ENCODE measurements around the gene GLT1D1. TPM values are rescaled to one million over a fixed set of nuclear protein-coding genes. Genes with fewer than 3 reads are reported as not detected.
"Not testable (repeated sequence)": the region's sequence is repeated elsewhere in the genome, so short reads cannot be mapped to it uniquely, and the experiment has no call there.

The GLT1D1 gene
- total RNA-seq (2014; rRNA removed; shearing (Covaris generic)): not detected in 2 replicates

- no peak for DNase-seq (ENCODE audit: low spot score)
Observed at GRCh38 chr12:128852885-128853599, at the start of gene GLT1D1. Gene GLT1D1 (plus strand): TSS chr12:128853478. CDS start chr12:128853582, 104 bp downstream.

DNA sequence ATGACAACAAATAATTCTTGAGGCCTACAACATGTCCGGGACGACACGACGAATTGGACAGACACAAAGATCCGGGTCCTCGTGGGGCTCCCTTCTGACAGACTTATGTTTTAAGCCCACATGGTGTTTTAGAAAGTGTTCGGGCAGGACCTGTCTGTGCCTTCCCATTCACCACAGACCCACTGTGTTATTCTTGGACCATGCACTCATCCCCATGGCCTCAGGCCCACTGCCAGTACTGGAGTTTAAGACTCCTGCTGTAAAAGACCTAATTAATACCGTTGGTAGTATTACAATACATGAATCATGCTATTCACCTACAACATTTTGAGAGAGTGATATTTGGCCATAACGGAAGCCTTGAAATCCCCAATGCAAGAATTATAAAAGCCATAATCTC lies 49.5 kb upstream of the GLT1D1 start:
- no peak for DNase-seq (ENCODE audit: low spot score)

GRCh38 chr12:128804762-128805161 lies 48.5 kb upstream of the GLT1D1 start:
- no peak for DNase-seq (ENCODE audit: low spot score)

GRCh38 chr12:128805406-128805805 lies 47.9 kb upstream of the GLT1D1 start:
- not testable (repeated sequence) for DNase-seq (ENCODE audit: low spot score)

DNA sequence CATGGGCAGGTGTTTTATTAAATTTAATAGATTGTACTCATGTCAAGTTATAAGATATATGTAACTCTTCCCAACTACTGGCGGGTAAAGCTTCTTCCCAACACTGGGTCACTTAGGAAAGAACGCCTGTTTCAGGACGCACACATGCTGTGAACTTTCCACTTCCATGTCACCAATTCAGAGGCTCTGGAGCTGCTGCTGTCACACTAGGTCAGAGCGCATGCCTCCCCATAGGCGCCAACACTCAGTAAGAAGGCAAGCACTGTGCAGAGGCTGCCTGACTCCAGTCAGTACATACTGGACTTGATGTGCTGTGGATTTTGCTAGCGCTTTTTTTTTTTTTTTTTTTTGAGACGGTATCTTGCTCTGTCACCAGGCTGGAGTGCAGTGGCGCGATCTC lies 46.7 kb upstream of the GLT1D1 start:
- no peak for DNase-seq (ENCODE audit: low spot score)

- DNase-seq (ENCODE audit: low spot score): no peak
Observed at GRCh38 chr12:128807161-128807724, 46.0 kb upstream of the GLT1D1 start.

DNA sequence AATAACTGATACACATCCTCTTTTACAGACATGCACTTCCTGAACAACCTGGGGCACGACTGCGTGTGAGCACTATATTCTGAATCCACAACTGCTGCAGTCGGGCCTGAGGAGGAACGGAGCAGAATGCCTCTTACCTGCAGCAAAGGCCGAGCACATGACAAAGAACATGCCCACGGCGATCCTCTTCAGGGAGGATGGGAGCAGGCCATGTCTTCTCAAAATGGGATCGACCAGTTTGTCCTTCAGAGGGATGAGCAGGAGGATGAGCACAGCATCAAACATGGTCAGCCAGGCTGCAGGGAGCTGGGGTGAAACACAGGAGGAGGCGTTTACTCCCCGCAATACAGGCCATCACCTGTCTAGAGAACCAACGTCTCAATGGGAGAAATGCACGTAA lies 44.6 kb upstream of the GLT1D1 start:
- no peak for DNase-seq (ENCODE audit: low spot score)

DNA sequence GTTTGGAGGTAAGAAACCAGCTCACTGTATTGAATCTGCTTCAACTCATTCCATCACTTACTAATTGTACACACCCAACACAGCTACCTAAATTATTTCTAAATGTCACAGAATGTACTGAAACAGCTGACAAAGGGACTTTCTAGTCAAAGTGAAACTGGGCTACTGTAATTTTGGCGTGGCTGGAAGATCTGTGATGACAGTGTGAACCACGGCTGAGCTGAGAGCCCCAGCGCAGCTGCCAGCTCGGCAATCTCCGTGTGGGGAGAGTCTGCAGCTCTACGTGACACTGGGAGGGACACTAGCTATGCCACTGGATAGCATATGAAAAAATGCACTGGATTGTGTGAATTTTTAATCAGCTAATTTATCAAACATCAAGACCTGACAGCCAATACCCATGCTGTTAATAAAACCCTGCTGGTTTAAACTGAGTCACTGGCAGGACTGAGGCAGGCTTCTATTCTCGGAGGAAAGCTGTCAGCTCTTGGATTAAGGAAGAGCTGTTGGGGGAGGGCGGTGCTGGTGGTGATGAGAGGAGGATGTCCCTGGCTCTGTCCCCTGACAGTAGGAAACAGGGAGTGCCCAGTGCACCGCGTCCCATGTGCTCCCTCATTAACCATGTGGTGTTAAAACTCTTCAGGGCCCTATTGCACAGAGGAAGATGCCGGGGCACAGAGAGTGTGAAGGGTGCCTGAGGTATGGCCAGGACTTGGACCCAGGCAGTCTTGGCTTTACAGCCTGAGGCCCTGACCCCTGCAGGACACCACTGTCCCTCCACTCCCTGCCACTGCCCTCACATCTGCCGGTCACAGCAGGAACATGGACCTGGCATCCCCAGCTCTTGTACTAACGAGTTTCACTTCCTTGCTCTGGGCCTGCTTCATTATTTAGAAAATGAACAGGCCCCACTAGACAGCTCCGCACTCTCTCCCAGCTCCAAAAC lies 42.8 kb upstream of the GLT1D1 start:
- DNase-seq (ENCODE audit: low spot score): no peak

GRCh38 chr12:128811806-128812205 lies 41.5 kb upstream of the GLT1D1 start:
- DNase-seq (ENCODE audit: low spot score): no peak

DNA sequence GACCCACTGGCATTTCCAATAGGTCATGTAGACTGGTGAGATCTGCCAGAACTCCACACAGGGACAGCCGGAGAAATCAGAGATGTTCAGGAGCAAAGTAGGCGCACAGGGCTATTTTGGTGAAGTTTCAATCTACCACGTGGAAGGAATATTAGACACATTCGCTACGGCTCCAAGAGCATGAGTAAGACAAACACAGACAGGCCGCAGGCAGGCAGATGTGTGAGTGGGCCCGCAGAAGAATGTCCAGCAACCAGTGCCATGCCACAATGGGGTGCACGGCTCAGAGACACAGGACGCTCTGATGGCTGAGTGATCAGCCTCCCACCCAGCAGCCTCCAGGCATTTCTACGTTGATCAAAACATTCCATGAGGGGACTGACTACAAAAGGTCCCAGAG lies 39.9 kb upstream of the GLT1D1 start:
- DNase-seq (ENCODE audit: low spot score): no peak

GRCh38 chr12:128813883-128814282 lies 39.4 kb upstream of the GLT1D1 start:
- DNase-seq (ENCODE audit: low spot score): no peak

GRCh38 chr12:128814411-128815261 lies 38.6 kb upstream of the GLT1D1 start:
- DNase-seq (ENCODE audit: low spot score): no peak

- DNase-seq (ENCODE audit: low spot score): no peak
Observed at GRCh38 chr12:128815779-128816642, 37.3 kb upstream of the GLT1D1 start.

DNA sequence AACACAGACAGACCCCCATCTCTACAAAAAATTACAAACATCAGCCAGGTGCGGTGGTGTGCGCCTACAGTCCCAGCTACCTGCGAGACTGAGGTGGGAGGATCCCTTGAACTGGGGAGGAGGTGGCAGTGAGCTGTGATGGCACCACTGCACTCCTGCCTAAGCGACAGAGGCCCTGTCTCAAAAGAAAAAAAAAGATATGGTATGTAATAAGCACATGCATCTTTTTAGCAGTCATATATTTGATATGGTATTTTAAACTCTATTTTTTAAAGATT lies 36.7 kb upstream of the GLT1D1 start:
- DNase-seq (ENCODE audit: low spot score): no peak

GRCh38 chr12:128817111-128818015 lies 35.9 kb upstream of the GLT1D1 start:
- no peak for DNase-seq (ENCODE audit: low spot score)

DNA sequence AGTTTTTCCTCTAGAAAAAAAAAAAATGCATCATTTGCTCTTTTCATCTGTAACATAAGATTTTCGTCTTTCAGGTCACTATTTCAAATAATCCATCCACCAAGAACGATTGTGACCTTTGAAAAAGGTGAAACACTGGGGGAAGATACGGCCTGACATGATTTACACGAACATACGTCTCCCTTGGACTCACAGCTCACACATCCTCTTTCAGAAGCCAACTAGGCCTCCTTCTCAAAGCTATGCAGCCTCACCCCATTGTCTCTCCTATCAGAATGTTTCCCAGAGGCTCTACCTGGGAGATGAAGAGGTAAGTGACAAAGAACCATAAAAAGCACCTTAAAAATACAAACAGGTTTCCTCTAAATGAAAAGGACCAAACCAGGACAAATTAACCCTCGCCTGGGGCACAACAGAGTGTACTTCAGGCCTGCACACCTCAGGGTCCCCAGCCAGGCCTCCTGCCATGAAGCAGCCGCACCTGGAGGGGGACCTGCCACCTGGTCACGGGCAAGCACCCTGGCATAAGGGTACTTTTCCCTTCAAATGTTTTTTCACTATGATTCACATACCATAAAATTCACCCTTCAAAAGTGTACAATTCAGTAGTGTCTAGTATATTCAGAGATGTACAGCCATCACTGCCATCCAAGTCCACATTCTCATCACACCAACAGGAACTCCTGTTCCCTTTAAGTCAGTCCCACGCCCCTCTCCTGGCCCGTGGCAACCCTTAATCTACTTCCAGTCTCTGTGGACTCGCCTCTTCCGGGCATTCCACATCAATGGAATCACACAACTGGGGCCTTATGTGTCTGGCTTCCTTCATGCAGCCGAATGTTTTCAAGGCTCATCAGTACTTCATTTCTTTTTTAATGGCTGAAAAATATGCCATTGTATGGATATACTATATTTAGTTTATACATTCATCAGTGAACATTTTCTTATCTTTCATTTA lies 34.9 kb upstream of the GLT1D1 start:
- no peak for DNase-seq (ENCODE audit: low spot score)

GRCh38 chr12:128819293-128820144 lies 33.8 kb upstream of the GLT1D1 start:
- no peak for DNase-seq (ENCODE audit: low spot score)
